Astrocyte (in vitro differentiated cells and primary cell): ENCODE results near the gene UCHL1. TPM values are rescaled to one million over a fixed set of nuclear protein-coding genes. Genes with fewer than 3 reads are reported as not detected.

Experiments used
- DNase-seq: peaks from one replicate; pipeline ENCODE4 v3.0.0-alpha.2; 2010; ENCODE audit warnings: low read depth
- FAIRE-seq: peaks from 2 replicates; lab custom pipeline; 2011; peaks lifted over from hg19 to GRCh38; lab: Jason Lieb, UNC
- H2AFZ ChIP-seq: 2 replicates; pipeline ENCODE4 v1.6.0; 2012; ENCODE audit warnings: low read depth, low read length, inconsistent platforms
- H3K27ac ChIP-seq: 2 replicates; pipeline ENCODE4 v1.5.1; 2011; ENCODE audit warnings: low read depth, low read length, inconsistent platforms
- H3K27me3 ChIP-seq: 2 replicates; pipeline ENCODE4 v1.6.0; 2011; ENCODE audit warnings: low read length, inconsistent platforms; ENCODE audit not compliant: insufficient read depth
- H3K36me3 ChIP-seq: 2 replicates; pipeline ENCODE4 v1.5.1; 2011; ENCODE audit warnings: low read length, inconsistent platforms; ENCODE audit not compliant: insufficient read depth
- H3K4me1 ChIP-seq: 2 replicates; pipeline ENCODE4 v1.5.1; 2011; ENCODE audit warnings: low read length, inconsistent platforms; ENCODE audit not compliant: insufficient read depth
- H3K4me2 ChIP-seq: 2 replicates; pipeline ENCODE4 v1.6.0; 2012; ENCODE audit warnings: low read length, inconsistent platforms
- H3K4me3 ChIP-seq: 2 replicates; pipeline ENCODE4 v1.5.1; 2011; ENCODE audit warnings: low read depth, mild to moderate bottlenecking, low read length, inconsistent platforms; ENCODE audit not compliant: insufficient read depth
- H3K79me2 ChIP-seq: 2 replicates; pipeline ENCODE4 v1.6.0; 2012; ENCODE audit warnings: mild to moderate bottlenecking, low read length, inconsistent platforms; ENCODE audit not compliant: insufficient read depth
- H3K9ac ChIP-seq: 2 replicates; pipeline ENCODE4 v1.6.0; 2012; ENCODE audit warnings: mild to moderate bottlenecking, low read length, inconsistent platforms
- H3K9me3 ChIP-seq: 2 replicates; pipeline ENCODE4 v1.5.1; 2012; ENCODE audit warnings: low read depth, mild to moderate bottlenecking, low read length, inconsistent platforms; ENCODE audit not compliant: insufficient read depth
- H4K20me1 ChIP-seq: 2 replicates; pipeline ENCODE4 v1.6.0; 2012; ENCODE audit warnings: low read length, inconsistent platforms; ENCODE audit not compliant: insufficient read depth
- H3K27ac Mint-ChIP-seq: one replicate; pipeline ENCODE4 v1.8.0; 2021; ENCODE audit warnings: mild to moderate bottlenecking, mixed read lengths; ENCODE audit not compliant: unreplicated experiment
- H3K27me3 Mint-ChIP-seq: one replicate; pipeline ENCODE4 v1.8.0; 2021; ENCODE audit warnings: low read depth, mixed read lengths; ENCODE audit not compliant: unreplicated experiment
- H3K36me3 Mint-ChIP-seq: one replicate; pipeline ENCODE4 v1.8.0; 2021; ENCODE audit warnings: low read depth, mixed read lengths; ENCODE audit not compliant: unreplicated experiment
- H3K4me1 Mint-ChIP-seq: one replicate; pipeline ENCODE4 v1.8.0; 2021; ENCODE audit warnings: low read depth, mixed read lengths; ENCODE audit not compliant: unreplicated experiment
- H3K4me3 Mint-ChIP-seq: one replicate; pipeline ENCODE4 v1.8.0; 2021; ENCODE audit warnings: mild to moderate bottlenecking, moderate library complexity, mixed read lengths; ENCODE audit not compliant: unreplicated experiment
- H3K9me3 Mint-ChIP-seq: one replicate; pipeline ENCODE4 v1.8.0; 2021; ENCODE audit warnings: mild to moderate bottlenecking, mixed read lengths; ENCODE audit not compliant: unreplicated experiment
- CTCF ChIP-seq: IDR thresholded peaks from 2 replicates; pipeline ENCODE4 v1.5.1; 2011; ENCODE audit warnings: low read depth, mild to moderate bottlenecking, inconsistent platforms, low read length, moderate library complexity; ENCODE audit not compliant: insufficient read depth
- EZH2 ChIP-seq: IDR thresholded peaks from 2 replicates; pipeline ENCODE4 v1.6.1; 2012; ENCODE audit warnings: mild to moderate bottlenecking, low read length, inconsistent platforms; ENCODE audit not compliant: insufficient read depth
- total RNA-seq: library from RNA; stranded (reverse); gene quantifications from 2 replicates; pipeline ENCODE4 v1.2.1, GENCODE V29; 2021

UCHL1 gene
- total RNA-seq, 1 donor from 2014 or later = 1,154 TPM

GRCh38 chr4:41288254-41288653 is 31.5 kb downstream of the UCHL1 start:
- Histone ChIP-seq H4K20me1 (no peaks in the 10 kb centered on the region), H3K9ac (no peak overlapping the region), H3K27ac (no peak overlapping the region), H3K27me3 (no peaks in the 10 kb centered on the region), H3K4me2 (no peak overlapping the region), H3K79me2 (no peaks in the 10 kb centered on the region), H3K4me1 (no peaks in the 10 kb centered on the region), H3K36me3 (no peaks in the 10 kb centered on the region), H3K9me3 (peaks cover 4% of the 10 kb centered on the region), H2AFZ (no peak overlapping the region), H3K4me3 (no peak overlapping the region)
- FAIRE-seq (no peak), DNase-seq (no peak)
- H3K27ac Mint-ChIP-seq = no peak overlapping the region
- no peaks in the 10 kb centered on the region for H3K4me1 Mint-ChIP-seq
- peaks cover 5% of the 10 kb centered on the region for H3K9me3 Mint-ChIP-seq
- H3K36me3 Mint-ChIP-seq = no peaks in the 10 kb centered on the region
- H3K27me3 Mint-ChIP-seq = no peaks in the 10 kb centered on the region
- no peak overlapping the region for H3K4me3 Mint-ChIP-seq
- TF ChIP-seq EZH2 = no peak
- TF ChIP-seq CTCF = no peak

GRCh38 chr4:41290479-41290878 is 33.8 kb downstream of the UCHL1 start:
- peaks cover 9% of the 10 kb centered on the region for H3K9me3 ChIP-seq
- H3K27me3 Mint-ChIP-seq = no peaks in the 10 kb centered on the region
- peaks cover 5% of the 10 kb centered on the region for H3K9me3 Mint-ChIP-seq
- no peak overlapping the region for H3K27ac Mint-ChIP-seq
- H3K27me3 ChIP-seq = no peaks in the 10 kb centered on the region
- H3K36me3 ChIP-seq = no peaks in the 10 kb centered on the region
- no peak overlapping the region for H3K4me3 ChIP-seq
- TF ChIP-seq CTCF (no peak), EZH2 (no peak)
- no peaks in the 10 kb centered on the region for H3K36me3 Mint-ChIP-seq
- H3K4me1 Mint-ChIP-seq = no peaks in the 10 kb centered on the region
- no peaks in the 10 kb centered on the region for H4K20me1 ChIP-seq
- no peak overlapping the region for H3K9ac ChIP-seq
- DNase-seq (no peak), FAIRE-seq (no peak)
- no peak overlapping the region for H2AFZ ChIP-seq
- no peak overlapping the region for H3K4me3 Mint-ChIP-seq
- no peak overlapping the region for H3K27ac ChIP-seq
- H3K4me1 ChIP-seq = no peaks in the 10 kb centered on the region
- no peaks in the 10 kb centered on the region for H3K79me2 ChIP-seq
- no peak overlapping the region for H3K4me2 ChIP-seq

- Histone ChIP-seq H3K27me3 (no peaks in the 10 kb centered on the region), H3K4me2 (no peak overlapping the region), H4K20me1 (no peaks in the 10 kb centered on the region), H3K9ac (no peak overlapping the region), H3K27ac (no peak overlapping the region), H3K4me3 (no peak overlapping the region), H3K36me3 (no peaks in the 10 kb centered on the region), H2AFZ (no peak overlapping the region), H3K79me2 (no peaks in the 10 kb centered on the region), H3K9me3 (peaks cover 5% of the 10 kb centered on the region), H3K4me1 (no peaks in the 10 kb centered on the region)
- H3K27me3 Mint-ChIP-seq = no peaks in the 10 kb centered on the region
- no peaks in the 10 kb centered on the region for H3K9me3 Mint-ChIP-seq
- H3K4me3 Mint-ChIP-seq = no peak overlapping the region
- no peak for DNase-seq
- no peak for FAIRE-seq
- H3K36me3 Mint-ChIP-seq = no peaks in the 10 kb centered on the region
- no peaks in the 10 kb centered on the region for H3K4me1 Mint-ChIP-seq
- no peak for TF ChIP-seq EZH2
- H3K27ac Mint-ChIP-seq = no peak overlapping the region
These were observed 37.8 kb downstream of the UCHL1 start for GRCh38 chr4:41294445-41295062.
